HG03342 (cell line): Measurements from ENCODE around the gene IL17B.
"Not testable (repeated sequence)": the region's sequence is repeated elsewhere in the genome, so short reads cannot be mapped to it uniquely, and the experiment has no call there.

Experiments
- ATAC-seq: cut with Tn5 transposase; IDR thresholded peaks from one replicate; pipeline ENCODE4 v1.9.1; 2021; ENCODE audit warnings: mild to moderate bottlenecking, moderate library complexity; ENCODE audit not compliant: unreplicated experiment

IL17B gene

DNA sequence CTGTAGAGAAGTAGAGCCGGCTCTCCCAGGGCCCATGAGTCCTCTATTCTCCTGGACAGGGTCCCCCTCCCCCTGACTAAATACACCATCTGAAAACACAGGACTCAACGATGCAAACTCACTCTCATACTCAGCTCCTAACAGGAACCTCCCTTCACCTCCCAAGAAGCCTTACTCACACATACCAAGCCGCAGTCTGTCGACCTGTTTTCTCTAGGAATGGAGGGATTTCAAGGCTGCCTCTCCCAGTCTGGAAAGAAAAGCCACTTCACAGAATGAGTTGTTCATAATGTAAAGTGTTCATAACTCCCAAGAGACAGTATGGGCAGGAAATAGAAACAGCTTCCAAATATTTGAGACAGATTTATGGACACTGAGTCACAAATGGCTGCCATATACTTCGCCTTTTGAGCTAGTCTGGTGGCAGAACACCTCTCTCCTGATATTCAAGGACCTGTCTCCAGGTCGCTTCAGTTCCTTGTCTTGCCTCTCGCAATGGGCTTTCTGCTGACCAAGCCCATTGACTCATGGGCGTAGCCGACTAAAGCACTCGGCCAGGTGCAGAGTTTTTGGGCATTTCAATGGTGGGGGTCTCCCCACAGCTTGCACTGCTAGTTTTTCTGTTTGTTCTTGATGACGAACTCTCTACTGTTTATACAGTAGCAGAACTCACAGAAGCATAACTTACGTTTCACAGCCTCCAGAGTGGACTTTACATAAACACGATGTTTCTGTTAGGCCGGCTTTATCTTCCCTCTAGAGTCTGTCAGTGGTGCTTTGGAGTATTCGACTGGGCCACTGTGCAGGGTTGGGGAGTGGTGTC is 25.0 kb upstream of the IL17B start:
- ATAC-seq = no peak

DNA sequence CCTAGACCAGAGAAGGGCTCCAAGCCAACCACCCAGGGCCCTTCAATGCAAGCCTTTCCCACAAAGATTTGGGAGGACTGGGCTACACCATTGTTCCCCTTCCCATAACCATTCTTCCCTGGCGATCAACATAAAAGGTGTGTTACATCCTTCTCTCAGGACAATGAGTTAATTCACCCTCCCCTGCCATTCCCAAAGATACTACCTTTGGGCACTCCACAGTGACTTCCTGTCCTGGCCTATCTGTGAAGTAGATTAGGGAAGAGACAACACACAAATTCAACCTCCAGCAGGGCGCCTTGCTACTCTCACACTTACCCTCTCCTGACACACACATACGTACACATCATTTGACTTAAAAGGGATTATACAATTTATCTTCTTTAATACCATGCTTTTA is 23.2 kb upstream of the IL17B start:
- no peak for ATAC-seq

DNA sequence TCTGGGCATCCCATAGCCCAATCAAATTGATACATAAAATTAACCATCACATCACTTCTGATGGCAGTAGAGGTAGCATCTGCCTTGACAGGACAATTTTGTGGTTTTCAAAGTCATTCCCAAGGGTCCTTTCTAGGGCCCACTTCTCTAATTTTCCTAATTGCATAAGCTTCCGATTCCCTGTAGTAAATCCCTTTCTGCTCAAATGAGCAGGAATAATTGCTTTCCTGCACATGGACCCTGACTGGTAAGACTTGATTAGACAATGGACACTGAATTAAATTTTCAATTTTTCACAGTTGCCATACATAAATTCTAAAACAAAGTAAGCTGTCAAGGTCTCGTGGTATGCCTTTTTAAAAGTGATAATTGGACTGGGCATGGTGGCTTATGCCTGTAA is 22.0 kb upstream of the IL17B start:
- no peak for ATAC-seq

DNA sequence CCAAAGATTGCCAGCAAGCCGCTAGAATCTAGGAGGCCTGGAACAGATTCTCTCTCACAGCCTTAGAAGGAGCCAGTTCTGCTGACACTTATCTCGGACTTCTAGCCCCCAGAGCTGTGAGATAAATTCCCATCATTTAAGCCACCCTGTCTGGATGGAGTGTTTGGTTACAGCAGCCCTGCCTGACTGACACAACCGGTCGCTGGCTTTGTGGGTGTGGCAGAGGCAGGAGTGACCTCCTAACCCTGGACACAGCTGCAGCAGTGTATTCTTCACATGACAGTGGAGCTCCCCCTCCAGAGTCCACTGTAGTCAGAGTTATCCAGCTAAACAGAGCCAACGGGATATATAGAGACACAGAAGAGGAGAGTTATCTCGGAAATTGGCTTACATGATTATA is 21.2 kb upstream of the IL17B start:
- no peak for ATAC-seq

DNA sequence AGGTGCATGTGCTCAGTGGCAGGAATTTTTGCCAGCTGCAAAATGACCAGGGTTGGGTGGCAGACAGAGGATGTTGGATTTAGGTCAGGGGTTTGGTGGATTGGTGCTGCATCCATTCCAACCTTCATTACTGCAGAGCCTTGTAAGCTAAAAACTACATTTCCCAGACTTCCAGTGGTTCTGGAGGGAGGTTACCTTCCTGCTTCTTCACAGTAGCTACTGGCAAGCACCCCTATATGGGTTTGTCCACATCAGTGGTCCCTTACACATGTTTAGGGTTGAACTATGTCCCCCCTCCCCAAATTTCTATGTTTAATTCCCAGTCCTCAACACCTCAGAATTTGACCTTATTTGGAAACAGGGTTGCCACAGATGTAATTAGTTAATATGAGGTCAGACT is 20.7 kb upstream of the IL17B start:
- no peak for ATAC-seq

DNA sequence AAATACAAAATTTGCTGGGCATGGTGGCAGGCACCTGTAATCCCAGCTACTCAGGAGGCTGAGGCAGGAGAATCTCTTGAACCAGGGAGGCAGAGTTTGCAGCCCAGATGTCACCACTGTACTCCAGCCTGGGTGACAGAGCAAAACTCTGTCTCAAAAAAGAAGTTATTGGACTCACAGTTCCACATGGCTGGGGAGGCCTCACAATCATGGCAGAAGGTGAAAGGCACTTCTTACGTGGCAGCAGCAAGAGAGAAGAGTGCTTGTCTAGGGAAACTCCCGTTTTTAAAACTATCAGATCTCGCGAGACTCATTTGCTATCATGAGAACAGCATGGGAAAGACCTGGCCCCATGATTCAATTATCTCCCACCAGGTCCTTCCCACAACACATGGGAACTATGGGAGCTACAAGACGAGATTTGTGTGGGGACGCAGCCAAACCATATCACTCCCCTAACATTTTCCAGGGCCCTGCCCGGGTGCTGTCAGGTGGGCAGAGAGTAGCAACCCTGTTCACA is 19.7 kb upstream of the IL17B start:
- not testable (repeated sequence) for ATAC-seq

DNA sequence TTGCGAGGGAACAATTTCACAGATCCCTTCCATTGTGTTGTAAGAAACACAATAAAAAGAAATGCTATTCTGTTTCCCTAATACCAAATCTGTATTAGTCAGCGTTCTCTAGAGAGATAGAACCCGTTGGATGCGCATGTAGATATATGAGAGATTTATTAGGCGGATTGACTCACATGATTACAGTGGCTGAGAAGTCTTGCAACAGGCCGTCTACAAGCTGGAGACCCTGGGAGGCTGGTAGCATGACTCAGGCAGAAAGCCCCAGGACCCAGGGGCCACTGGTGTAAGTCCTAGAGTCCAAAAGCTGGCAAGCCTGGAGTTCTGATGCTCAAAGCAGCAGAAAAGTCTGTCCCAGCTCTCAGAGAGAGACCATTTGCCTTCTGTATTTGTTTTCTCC is 18.4 kb upstream of the IL17B start:
- no peak for ATAC-seq

DNA sequence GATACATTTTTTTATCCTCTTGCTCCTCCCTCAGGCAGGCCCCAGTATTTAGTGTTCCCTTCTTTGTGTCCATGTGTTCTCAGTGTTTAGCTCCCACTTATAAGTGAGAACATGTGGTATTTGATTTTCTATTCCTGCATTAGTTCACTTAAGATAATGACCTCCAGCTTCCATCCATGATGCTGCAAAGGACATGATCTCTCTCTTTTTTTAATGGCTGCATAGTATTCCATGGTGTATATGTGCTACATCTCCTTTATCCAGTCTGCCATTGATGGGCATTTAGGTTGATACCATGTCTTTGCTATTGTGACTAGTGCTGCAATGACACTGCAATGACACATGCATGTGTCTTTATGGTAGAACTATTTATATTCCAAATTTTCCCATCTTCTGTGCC is 15.9 kb upstream of the IL17B start:
- ATAC-seq = not testable (repeated sequence)

DNA sequence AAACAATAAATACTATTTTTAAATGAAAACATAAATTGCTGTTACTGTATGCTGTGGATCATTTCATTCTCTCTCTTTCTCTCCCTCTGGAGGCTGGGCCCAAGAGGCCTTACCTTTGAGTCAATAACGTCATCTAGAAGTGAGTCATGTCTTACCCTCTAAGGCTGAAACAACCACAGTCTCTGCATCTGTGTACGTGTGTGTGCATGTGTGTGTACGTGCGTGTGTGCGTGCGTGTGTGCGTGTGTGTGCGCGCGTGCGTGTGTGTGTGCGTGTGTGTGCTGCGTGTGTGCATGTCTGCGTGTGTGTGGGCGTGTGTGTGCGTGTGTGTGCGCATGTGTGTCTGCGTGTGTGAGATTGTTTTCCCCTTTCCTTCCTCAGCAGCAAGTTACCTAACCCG is 13.6 kb upstream of the IL17B start:
- ATAC-seq = no peak

DNA sequence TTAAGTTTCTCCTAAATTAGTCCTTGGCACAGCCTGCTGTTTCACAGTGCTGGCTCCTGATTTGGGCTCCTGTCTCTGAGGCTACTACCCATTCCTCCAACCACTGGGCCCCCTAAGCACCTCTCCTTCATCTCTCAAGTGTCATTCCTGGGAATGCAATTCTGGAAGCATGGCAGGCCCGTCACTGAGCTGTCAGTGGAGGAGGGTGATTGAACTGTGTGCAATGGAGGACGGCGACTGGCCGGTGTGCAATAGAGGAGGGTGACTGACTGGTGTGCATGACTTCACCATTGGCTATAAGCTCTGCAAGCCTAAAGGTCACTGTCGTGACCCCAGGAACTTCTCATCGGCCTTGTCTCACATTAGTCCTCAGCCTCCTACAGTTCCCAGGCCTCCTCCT is 12.4 kb upstream of the IL17B start:
- ATAC-seq = no peak

DNA sequence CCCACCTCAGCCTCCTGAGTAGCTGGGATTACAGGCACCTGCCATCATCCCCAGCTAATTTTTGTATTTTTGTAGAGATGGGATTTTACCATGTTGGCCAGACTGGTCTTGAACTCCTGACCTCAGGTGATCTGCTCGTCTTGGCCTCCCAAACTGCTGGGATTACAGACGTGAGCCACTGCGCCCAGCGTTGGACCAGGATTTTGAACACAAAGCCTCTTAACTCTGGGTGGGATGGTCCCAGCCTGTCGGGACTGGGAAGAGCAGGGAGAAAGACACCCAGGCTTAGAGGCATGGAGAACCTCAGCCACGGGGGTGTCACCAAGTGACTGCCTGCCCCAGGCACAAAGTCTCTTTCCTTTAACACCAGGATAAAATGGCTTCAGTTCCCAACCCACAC is 12.0 kb upstream of the IL17B start:
- not testable (repeated sequence) for ATAC-seq

DNA sequence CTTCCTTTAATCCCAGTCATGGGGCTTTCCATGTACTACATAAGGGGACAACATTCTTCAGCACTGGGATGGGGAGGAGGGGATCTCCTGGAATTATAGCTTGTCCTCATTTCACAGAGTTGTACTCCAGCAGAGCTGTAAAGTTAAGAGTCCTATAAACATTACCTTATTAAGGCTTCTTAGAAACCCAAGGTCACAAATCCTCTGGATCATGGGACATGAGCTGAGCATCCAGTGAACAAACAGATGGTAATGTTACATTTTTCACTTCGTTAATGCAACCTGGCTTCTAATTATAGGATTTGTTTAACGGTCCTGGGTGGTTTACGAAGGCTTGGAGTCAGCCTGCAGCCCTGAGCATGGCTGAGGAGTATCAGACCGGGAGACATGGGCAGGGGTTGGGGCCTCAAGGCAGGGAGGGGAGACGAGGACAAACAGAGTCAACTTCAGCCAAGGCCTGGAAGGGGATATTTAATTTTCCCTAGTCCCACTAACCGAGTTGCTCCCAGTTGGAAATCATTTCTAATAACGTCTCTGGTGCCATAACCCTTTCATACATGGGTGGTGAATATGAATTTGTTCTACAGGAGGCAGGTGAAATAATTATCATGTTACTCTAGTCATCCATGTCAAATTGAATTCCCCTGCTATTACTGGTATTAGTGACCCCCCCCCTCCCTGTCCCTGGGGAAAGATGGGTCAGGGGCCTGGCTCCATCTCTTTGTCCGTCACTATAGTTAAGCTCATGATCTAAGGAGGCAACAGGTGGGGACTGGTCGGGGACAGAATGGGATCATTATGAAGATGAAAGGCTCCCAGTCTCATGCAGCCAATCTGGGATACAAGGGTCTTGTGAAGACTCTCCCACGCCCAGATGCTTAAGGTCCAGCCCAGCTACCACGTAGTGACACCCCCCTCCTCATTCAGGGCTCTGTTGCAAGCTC is 10.7 kb upstream of the IL17B start:
- ATAC-seq = no peak

DNA sequence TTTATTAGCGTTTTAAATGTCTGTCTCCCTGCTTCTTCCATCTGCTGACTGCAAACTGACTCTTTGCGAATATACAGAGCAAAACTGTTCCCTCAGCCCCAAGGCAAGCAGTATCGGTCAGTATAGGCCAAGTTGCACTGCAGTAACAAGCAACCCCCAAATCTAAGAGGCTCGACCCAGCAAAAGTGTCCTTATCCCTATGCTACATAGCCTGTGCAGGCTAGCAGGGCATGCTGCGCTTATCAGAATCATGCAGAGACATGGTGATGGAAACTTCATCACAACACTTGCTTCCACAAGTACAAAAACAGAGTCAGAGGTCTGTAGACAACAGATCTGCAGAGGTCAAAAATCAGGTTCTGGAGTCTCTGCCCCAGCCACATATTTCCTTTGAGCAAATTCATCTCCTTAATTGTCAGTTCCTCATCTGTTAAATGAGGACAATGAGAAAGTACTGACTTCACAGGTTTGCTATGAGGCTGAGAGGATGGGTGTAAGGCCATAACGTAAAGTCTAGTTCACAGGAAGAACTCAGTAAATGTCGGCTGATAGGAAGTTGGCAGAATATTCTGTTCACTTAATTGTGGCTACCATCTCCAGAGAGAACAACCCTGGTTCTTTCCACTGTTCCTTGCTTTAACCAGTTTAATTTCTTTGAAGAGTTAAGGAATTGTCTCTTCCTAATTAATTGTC is 9.6 kb upstream of the IL17B start:
- no peak for ATAC-seq

DNA sequence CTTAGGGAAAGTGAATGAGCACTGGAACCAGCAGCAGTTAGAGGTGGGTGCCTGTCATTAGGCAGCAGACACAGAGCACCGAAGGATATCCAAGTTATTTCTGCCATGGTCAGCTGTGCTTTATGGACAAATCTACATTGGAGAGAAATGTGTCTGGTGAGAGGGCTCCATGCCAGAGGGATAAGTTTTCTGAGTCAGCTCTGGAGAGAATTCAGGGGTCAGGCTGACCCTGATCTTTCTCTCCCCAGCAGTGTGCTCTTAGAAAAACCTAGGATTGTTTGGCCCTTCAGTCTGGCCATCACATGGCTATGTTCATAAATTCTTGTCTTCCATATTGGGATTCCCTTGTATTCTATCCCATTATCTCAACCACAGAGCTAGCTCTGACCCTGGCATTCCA is 8.9 kb upstream of the IL17B start:
- no peak for ATAC-seq

DNA sequence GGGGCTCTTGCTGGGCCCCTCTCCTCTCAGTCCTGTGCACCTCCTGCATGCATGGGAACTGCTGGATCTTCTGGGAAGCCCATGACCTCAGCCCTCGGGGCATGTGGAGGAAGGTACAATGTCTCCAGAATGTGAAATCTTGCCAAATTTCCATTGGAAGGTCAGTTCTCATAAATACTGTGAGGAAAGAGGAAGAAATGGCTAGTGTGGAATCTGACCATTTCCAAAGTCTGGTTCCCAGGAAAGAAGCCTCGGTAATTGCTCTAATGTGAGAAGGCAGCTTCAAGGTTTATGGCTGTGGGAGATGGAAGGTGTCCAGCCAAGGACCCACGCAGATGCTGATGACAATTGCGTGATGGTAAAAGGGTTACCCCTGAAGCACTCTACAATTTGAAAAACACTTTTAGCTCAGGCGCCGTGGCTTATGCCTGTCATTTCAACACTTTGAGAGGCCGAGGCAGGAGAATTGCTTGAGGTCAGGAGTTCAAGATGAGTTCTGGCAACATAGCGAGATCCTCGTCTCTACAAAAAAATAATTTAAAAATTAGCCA is 8.1 kb upstream of the IL17B start:
- ATAC-seq = no peak

DNA sequence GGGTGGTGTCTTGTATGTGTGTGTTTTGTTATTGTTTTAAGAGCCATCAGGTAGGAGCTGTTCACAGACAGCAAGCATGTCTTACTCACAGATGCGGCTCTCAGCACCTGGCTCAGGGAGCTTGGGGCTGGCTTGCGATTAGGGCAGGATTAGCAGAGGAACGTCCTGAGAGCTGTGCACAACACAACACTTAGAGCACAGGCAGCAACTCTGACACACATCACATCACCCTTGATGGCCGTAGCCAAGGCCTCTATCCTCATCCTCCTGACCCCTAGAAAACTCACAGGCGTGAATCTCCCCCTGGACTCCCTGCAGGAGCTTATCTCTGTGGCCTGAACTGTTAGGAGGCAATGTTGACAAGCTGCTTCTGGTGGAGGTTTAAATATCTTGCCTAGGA is 7.1 kb upstream of the IL17B start:
- ATAC-seq = no peak

DNA sequence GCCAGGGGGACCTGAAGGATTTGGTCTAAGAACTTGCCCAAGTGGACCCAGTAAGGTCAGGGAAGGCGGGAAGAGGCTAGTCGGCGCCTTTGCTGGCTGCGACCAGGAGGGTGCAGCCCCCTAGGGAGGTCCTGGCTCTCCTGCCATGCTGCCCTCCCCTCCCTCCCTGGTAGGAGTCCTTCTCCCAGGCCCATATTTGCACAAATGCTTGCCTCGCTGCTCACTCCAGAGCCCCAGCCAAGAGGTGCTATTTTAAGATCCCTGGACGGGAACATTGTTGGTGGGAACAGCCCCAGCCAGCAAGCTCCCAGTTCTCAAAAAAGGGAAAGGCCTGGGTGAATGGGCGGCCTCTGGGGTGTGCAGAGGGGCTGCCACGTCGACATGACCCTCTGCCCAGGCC is 4.3 kb upstream of the IL17B start:
- no peak for ATAC-seq

DNA sequence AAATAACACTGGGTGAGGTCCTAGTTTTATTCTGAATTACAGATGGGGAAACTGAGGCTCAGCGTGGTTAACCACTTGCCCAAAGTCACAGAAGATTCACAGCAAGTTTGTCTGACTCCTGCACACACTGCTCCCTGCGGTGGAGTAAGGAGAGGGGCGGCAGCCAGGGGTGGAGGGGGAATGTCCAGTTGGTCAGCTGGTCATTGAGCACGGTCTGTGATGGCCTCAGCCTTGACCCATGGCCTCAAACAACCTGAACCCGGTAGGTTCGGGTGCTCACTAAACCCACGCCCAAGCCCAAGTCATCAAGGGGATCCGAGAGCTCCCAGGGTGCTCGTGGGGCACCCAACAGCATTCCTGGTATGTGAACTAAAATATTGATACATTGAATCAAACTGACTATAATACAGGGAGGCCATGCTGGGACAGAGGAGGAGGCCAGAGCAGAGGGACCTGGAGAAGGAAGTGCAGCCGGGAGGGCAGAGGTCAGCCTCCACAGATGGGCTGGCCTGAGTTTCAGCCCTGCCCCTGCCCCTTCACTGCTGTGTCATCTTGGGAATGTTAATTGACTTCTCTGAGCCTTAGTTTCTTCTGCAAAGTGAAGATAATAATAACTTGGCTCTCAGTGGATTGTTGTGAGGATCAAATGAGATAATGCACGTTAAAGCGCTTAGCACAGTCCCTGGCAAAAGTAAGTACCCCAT is 3.6 kb upstream of the IL17B start:
- no peak for ATAC-seq

DNA sequence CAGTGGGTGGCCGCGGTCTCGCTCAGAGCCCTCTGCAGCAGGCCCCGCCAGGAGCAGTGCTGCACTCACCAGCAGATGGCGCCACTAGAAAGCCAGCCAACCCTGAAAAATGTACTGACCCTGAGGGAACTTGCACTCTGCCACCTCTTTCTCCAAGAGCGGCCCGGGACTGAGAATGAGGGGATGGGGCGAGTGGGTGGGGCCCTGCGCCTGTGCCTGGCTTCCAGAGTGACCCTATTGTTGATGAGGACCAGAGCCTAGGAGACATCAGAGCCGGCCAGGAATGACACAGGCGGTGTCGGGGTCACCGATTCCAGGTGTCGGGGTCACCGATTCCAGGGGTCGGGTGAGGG is 2.9 kb upstream of the IL17B start:
- peak; percentile 81 for ATAC-seq

DNA sequence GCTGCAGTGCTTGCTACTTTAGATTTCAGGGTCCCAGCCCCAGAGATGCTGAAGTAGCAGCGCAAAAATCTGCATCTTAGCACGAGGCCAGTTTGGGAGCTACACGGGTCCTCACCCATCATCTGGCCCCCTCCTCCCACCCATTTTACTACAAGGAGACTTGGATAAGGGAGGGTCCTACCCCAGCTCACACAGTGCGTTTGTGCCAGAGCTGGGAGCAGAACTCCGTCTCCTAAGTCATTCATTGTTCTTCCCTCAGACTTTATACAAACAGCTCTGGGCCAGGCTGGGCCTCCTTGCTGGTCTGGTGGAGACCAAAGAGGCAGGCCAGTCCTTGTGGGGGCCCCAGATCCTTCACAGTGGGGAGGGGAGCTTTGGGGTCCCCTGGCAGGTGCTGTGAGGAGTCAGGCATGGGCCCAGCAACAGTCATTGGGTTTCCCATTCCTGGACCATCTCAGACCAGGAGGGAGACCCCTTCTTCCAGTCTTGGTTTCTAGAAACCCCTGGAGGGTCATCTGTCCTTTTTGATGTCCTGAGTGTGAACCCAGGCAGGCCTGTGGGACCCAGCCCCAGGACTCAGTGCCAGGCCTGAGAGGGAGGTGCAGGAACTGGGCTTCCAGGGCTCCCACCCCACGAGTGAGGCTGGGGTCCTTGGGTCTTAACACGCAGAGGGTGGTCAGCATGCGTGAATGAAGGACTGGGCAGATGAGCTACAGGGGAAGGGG is 2.3 kb upstream of the IL17B start:
- no peak for ATAC-seq
